GM19397 (cell line): ENCODE data around the gene ARFGAP3.

ENCODE experiments used
- ATAC-seq: cut with Tn5 transposase; IDR thresholded peaks from one replicate; pipeline ENCODE4 v1.9.1; 2021; ENCODE audit warnings: mild to moderate bottlenecking, moderate library complexity; ENCODE audit not compliant: unreplicated experiment

Gene ARFGAP3

DNA sequence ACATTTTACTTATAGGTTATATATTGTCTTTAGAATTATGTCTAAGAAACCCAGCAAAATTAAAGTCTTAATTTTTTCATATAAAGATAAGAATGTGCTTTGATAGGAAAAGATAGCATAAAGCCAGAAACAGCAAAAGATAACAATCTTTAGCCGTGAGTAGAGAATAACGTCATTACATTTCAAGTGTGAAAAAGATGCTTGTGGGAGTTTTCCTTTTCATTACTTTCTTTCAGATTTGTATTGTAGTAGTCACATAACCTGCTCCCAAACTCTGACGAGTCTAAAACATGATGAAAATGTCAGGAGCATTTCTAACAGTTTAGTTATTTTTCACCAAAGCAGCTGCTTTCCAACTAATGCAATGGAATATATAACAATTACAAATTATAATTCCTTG, 31.3 kb downstream of the ARFGAP3 start:
- no peak for ATAC-seq

- no peak for ATAC-seq
Observed at GRCh38 chr22:42821386-42821785, 35.7 kb downstream of the ARFGAP3 start.

DNA sequence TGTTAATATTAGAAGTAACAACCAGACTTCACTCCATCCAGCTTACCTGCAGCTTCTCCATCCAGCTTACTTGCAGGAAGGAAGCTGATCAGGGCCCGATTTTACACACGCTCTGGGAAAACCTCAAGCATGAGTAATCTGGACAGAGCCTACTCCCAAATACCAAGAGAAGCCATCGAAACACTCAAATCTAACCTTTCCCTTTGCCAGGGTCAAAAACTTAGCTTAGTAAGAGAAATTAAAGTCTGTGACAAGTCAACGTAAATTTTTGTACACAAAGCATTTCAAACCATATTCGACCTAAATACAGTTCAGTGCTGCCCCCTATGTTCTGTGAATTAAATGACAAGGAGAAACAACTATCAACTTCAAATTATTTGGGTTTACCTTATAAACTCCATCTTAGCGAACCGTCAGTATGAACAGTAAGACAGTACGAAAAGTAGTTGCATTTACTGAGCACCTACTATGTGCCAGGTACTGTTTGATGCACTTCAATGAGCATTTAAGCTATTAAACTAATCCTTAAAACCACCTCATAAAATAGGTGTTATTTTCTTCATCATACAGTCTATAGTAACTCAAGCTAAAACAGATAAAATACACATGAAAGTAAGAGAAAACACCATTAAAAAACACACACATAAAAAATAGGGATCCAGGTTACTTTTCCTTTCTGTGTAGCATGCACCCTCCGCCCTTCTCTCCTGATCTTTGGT, 36.9 kb downstream of the ARFGAP3 start:
- no peak for ATAC-seq

GRCh38 chr22:42819412-42820044, 37.5 kb downstream of the ARFGAP3 start:
- no peak for ATAC-seq

- no peak for ATAC-seq
Observed at GRCh38 chr22:42817556-42817955, 39.5 kb downstream of the ARFGAP3 start.

DNA sequence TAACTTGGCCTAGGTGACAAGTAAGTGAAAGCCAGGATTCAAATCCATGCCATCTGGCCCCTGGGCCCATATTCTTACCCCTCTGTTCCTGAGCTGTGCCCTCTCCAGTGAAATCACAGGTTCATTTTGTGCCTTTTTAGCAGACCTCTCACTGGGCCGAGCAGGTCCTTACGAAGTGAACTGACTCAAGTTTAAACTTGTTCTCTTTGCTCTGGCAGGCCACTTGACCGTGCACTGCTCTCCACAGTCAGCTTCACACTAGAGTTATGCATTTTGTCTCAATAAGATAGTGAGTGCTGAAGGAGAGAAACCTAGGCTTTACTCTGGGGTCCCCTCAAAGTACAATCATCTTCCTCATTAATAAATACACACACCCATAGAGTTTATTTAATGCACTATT, 40.7 kb downstream of the ARFGAP3 start:
- ATAC-seq = no peak

GRCh38 chr22:42814616-42815015, 42.5 kb downstream of the ARFGAP3 start:
- ATAC-seq = no peak

GRCh38 chr22:42814215-42814614, 42.9 kb downstream of the ARFGAP3 start:
- no peak for ATAC-seq

DNA sequence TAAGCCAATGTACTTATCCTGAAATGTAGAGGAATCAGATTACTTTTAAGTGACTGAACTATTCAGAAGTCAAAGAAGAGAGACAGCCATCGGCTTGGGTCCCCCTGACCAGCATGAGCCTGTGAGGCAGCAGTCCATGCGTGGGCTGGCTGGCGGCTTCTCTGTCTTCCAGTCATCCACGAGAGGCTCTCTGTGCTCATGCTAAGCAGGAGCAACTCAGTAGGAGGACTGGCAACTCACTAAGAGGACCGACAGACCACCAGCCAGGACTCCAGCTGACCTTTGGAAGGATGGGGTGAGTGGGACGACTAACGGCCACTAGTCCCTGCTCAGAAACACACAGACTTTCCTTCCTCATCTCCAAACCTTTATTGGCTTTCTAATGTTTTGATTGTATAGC, 43.6 kb downstream of the ARFGAP3 start:
- ATAC-seq = no peak

DNA sequence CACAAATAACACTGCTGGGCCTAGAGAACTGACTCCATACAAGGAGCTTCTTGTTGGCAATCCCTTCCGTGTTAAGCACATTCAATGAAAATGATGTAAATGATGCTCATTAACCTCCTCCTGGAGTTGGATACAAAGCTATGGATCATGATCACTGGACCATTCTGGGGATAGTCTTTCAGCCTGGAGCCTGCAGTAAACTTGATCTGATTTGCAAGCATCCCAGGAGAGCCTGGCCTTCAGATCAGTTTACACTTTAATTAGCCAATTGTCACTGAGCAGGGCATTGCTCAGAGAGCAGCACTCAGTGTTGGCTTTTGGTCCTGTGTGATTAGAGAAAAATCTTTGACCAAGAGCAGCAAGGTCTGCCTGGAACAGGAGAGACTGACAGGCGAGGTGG, 45.6 kb downstream of the ARFGAP3 start:
- ATAC-seq = no peak

GRCh38 chr22:42808521-42808920, 48.6 kb downstream of the ARFGAP3 start:
- no peak for ATAC-seq

- no peak for ATAC-seq
Observed at GRCh38 chr22:42807185-42807584, 49.9 kb downstream of the ARFGAP3 start.

DNA sequence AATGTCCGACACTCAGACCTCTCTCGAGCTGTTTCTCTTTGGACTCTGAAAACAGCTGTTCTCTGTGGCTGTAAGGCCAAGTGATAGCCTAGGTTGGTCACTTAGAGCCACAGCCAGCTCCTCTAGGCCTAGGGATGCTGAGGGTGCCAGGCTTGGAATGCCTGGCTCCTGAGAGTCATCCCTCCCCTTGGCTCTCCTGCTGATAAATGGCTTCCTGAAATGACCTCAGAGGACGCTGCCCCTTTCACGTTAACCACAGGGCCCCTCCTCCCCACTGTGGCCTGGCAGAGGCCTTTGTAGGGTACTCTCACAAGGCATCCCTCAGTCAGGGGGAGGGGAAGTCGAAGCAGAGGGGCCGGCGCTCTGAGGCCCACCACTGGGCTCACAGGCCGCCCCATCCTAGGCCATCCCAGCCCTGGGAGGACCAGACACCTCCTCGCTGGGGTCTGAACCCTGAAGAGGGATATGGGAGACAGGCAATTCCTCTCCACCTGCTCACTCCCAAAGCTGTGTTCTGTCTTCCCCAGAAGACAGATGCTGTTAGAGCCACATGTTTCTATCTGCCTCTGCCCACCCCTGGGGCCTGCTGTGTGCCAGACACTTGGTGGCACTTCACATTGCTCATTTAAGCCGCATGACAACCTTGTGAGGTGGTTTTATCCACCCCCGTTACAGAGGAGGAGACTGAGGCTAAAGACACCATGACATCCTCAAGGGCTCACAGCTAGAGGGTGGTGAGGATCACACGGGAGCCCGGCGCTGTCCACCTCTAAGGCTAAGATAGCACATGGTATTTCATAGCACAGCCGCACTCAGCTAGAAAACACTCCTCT, 50.9 kb downstream of the ARFGAP3 start:
- ATAC-seq = no peak

DNA sequence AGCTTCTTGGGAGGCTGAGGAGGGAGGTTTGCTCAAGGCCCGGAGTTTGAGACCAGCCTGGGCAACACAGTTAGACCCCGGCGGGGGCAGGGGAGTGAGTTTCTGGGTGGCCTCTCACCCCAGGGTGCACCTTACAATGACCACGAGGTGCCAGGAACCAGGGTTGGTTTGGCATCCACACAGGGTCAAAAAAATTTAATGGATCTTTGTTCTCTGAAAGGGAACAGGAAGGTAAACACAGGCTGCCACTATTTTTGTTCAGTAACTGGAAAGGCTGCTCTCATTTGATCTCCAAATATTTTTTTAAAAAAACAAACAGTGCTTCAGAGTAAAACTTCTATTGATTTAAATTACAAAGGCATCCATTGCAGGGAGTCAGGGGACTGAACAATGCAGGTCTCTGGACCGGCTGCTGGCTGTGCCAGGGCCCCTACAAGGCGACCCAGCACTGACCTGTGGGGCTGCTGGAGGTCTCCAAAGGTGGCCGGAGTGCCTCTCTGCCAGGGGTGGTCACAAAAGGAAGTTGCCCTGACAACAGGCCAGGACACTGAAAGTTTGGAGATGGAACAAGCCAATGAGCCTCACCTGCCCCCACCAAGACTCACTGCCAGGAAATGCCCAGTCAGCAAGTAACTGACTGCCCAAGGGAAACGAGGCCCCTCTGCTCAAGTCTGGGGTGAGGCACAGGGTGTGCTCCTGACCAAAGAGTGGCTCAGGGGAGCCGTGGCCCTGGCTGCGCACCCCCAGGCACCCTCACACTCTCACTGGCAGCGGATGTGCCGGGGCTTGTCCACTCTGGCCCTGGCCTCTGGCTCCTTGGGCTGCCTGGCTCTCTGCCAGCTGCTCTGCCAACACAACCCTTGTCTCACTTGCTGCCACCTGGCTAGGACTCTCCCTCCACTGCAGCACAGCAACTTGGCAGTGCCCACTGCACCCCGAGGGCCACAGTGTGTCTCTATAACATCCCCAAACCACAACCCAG, 51.8 kb downstream of the ARFGAP3 start:
- no peak for ATAC-seq

- ATAC-seq = no peak
Observed at GRCh38 chr22:42803389-42803788, 53.7 kb downstream of the ARFGAP3 start.

- no peak for ATAC-seq
Observed at GRCh38 chr22:42801252-42802080, 55.6 kb downstream of the ARFGAP3 start.

DNA sequence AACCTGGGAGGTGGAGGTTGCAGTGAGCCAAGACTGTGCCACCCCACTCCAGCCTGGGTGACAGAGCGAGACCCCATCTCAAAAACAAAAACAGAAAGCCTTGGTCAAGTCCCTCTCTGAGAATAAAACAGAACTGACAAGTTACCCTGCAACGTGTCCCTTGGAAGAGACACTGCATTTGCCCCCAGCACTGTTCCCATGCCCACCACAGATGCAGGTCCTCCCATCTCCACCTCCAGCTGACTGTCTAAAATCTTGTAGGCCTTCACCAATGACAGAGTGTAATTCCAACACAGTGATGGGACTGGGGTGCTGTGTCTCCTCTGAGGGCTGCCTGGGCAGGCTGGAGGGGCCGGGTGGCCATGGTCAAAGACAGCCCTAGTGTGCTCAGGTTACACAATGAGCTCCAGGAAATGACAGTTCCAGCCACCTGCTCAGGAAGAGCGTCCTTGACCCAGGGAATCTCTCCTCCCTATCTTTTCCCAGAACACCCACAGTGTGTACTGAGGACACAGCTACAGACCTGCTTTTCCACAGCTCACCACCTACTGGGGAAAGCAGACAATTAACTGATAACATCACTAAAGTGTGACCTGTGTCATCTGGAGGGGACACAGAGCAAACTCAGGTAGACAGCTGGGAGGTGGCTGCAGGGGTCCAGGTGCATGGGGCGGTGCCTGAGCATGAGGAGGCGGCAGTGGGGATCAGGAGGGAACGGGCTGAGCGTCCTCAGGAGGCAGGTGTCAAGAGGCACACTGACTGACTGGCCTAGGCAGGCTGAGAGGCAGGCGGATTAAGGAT, 56.4 kb downstream of the ARFGAP3 start:
- ATAC-seq = no peak

DNA sequence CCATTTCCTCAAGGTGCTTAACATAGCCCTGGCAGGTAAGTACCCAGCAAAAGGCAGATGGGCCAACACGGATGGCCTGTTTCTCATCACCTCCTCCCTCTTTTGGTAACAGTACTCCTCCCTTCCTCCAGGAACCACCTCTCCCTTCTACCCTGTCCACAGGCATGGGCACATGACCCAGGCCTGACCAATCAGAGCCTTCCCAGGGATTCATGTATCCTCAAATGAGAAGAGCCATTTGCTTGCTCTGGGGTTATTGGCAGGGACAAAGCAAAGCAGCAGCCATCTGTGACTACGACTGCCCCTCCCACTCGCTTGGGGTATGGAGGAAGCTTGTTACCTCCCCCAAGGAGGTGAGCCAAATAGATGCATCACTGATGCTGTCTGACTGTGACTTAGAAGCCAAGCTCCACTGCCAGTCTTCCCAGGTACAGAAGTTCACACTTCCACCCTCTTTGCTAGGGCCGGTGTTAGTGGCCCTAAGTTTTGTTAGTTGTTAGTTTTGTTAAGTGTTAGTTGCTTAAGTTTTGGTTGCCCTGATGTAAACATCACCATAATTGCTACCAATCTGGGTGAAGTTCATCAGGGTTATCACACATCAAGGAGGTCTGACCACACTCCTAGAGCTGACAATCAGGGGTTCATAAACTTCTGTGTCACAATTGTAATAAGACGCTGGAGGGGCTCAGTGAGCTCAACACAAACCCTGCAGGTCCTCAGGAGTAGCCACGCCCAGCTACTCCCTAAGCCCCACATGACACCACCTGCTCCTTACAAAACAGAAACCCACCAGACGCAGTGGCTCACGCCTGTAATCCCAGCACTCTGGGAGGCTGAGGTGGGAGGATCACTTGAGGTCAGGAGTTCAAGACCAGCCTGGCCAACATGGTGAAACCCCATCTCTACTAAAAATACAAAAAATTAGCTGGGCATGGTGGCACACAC, 57.3 kb downstream of the ARFGAP3 start:
- ATAC-seq = no peak
